K562 (cell line): Measurements from ENCODE around the gene NAXD. TPM values are rescaled to one million over a fixed set of nuclear protein-coding genes. Genes with fewer than 3 reads are reported as not detected.

Source experiments
- RFX1 ChIP-seq: fragments of 450-650 bp; IDR thresholded peaks from 2 replicates; pipeline ENCODE4 v1.6.1; 2016; ENCODE audit warnings: mild to moderate bottlenecking, moderate library complexity
- polyA plus RNA-seq, 8 experiments: library from polyadenylated mRNA; depleted of rRNA in 4 of 8; stranded (reverse) in 5 of 8; unstranded in 3 of 8; fragments of >200 nt; fragmentation: Nextera tagmentation in 2 of 8; fragmentation: Illumina TruSeq in 1 of 8; extraction: Ambion mirVana in 2 of 8; extraction: Trizol in 1 of 8; gene quantifications; 2 replicates each; pipeline versions ENCODE4 v1.2.1 to v1.2.3, GENCODE V29; 2011 to 2014; ENCODE audit warnings: inconsistent platforms in 1 of 8, missing spikeins in 1 of 8
- total RNA-seq, 7 experiments: library from RNA; depleted of rRNA in 6 of 7; stranded (reverse); fragments of >200 nt in 6 of 7; fragmentation: Illumina TruSeq in 2 of 7; extraction: Trizol in 2 of 7; gene quantifications; 2 replicates each; pipeline versions ENCODE4 v1.2.1 to v1.2.3, GENCODE V29; 2011 to 2021; ENCODE audit warnings: low replicate concordance in 1 of 7
- TF ChIP-seq, protein P1 (sequence below), 3 experiments: fragments of 200-800 bp in 1 of 3; fragments of 250-450 bp in 1 of 3; fragments of 450-650 bp in 1 of 3; sonication (Bioruptor Pico) in 1 of 3; sonication (Bioruptor generic) in 1 of 3; formaldehyde crosslinking in 1 of 3; IDR thresholded peaks; 2 replicates each; pipeline versions ENCODE4 v1.6.1 to v1.8.0; 2016 to 2022; ENCODE audit warnings: mild to moderate bottlenecking in 2 of 3, missing genetic modification characterization in 2 of 3, missing compliant biosample characterization in 1 of 3, moderate library complexity in 1 of 3
- TF ChIP-seq, protein P2 (sequence below), 2 experiments: fragments of 450-650 bp; formaldehyde crosslinking in 1 of 2; IDR thresholded peaks; 2 replicates each; pipeline versions ENCODE4 v1.4.0 to v1.6.1; 2014 to 2020; ENCODE audit warnings: mild to moderate bottlenecking in 2 of 2, borderline replicate concordance in 1 of 2, low read depth in 1 of 2

NAXD gene
- total and polyA plus RNA-seq, 9 of the 15 experiments (the other 6 are each of a cell fraction or from before 2014, with no cell fraction given) = 0.59 to 20.6 (median 13.0) TPM

DNA sequence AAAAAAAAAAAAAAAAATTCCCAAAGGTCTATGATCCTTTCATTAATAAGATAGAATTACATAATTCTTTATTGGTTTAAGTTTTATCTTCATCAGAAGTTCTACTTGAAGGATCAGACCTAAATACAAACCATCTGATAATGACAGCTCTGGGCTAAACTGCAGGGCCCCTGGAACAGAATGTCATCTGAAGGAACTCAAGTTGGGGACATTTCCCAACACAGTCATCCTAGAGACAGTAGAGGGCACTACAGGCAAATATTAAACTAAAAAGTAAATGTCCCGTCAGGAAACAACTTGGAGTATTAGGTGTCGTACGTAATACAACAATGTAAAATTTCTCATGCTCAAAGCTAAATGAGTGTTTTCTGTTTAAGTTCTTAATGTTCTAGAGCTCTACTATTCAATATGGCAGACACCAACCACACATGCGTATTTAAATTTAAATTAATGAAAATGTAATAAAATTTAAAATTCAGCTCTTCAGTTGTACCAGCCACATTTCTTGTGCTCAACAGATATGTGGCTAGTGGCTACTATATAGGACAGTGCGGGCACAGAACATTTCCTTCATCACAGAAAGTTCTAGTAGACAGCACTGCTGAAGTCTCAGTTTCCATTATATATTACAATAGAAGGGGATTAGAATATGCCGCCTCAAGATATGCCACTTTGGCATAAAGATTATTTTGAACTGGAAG lies 21.8 kb upstream of the NAXD start (continued):
- TF ChIP-seq, protein P1, sequence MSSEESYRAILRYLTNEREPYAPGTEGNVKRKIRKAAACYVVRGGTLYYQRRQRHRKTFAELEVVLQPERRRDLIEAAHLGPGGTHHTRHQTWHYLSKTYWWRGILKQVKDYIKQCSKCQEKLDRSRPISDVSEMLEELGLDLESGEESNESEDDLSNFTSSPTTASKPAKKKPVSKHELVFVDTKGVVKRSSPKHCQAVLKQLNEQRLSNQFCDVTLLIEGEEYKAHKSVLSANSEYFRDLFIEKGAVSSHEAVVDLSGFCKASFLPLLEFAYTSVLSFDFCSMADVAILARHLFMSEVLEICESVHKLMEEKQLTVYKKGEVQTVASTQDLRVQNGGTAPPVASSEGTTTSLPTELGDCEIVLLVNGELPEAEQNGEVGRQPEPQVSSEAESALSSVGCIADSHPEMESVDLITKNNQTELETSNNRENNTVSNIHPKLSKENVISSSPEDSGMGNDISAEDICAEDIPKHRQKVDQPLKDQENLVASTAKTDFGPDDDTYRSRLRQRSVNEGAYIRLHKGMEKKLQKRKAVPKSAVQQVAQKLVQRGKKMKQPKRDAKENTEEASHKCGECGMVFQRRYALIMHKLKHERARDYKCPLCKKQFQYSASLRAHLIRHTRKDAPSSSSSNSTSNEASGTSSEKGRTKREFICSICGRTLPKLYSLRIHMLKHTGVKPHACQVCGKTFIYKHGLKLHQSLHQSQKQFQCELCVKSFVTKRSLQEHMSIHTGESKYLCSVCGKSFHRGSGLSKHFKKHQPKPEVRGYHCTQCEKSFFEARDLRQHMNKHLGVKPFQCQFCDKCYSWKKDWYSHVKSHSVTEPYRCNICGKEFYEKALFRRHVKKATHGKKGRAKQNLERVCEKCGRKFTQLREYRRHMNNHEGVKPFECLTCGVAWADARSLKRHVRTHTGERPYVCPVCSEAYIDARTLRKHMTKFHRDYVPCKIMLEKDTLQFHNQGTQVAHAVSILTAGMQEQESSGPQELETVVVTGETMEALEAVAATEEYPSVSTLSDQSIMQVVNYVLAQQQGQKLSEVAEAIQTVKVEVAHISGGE (CRISPR knock-in tag; IDR thresholded peaks at IDR 0.05) = no peak
- TF ChIP-seq, protein P2, sequence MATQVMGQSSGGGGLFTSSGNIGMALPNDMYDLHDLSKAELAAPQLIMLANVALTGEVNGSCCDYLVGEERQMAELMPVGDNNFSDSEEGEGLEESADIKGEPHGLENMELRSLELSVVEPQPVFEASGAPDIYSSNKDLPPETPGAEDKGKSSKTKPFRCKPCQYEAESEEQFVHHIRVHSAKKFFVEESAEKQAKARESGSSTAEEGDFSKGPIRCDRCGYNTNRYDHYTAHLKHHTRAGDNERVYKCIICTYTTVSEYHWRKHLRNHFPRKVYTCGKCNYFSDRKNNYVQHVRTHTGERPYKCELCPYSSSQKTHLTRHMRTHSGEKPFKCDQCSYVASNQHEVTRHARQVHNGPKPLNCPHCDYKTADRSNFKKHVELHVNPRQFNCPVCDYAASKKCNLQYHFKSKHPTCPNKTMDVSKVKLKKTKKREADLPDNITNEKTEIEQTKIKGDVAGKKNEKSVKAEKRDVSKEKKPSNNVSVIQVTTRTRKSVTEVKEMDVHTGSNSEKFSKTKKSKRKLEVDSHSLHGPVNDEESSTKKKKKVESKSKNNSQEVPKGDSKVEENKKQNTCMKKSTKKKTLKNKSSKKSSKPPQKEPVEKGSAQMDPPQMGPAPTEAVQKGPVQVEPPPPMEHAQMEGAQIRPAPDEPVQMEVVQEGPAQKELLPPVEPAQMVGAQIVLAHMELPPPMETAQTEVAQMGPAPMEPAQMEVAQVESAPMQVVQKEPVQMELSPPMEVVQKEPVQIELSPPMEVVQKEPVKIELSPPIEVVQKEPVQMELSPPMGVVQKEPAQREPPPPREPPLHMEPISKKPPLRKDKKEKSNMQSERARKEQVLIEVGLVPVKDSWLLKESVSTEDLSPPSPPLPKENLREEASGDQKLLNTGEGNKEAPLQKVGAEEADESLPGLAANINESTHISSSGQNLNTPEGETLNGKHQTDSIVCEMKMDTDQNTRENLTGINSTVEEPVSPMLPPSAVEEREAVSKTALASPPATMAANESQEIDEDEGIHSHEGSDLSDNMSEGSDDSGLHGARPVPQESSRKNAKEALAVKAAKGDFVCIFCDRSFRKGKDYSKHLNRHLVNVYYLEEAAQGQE (IDR thresholded peaks at IDR 0.05; ENCODE audit: borderline replicate concordance) = peak; percentile 74; the same call in 1 of the 2 replicates
- TF ChIP-seq, protein P2 (CRISPR knock-in tag; IDR thresholded peaks at IDR 0.05; ENCODE audit: low read depth) = no peak
- no peak for TF ChIP-seq RFX1
